Measurements from ENCODE around the gene ZMYND8.

GRCh38 chr20:47249913-47250312 is 106.6 kb downstream of the ZMYND8 start:
- TF ChIP-seq POLR2A (IDR thresholded peaks at IDR 0.05; ENCODE audit: low read depth, low read length) (no peak), POLR2AphosphoS5 (IDR thresholded peaks at IDR 0.05; ENCODE audit: low read depth, low read length) (no peak), TAF1 (IDR thresholded peaks at IDR 0.05; ENCODE audit: low read depth, low read length) (no peak), SPI1 (IDR thresholded peaks at IDR 0.05; ENCODE audit: low read depth, low read length) (no peak), POU2F2 (IDR thresholded peaks at IDR 0.05; ENCODE audit: low read depth, low read length) (no peak), PAX5 (IDR thresholded peaks at IDR 0.05; ENCODE audit: insufficient read depth, low read length, severe bottlenecking) (no peak)
